Measurements from ENCODE around the gene VAPA. TPM values are rescaled to one million over a fixed set of nuclear protein-coding genes. Genes with fewer than 3 reads are reported as not detected.

The VAPA gene
- 205 TPM for total RNA-seq
- long read RNA-seq, full-length matches to known transcripts = 387 of 414 reads
- long read RNA-seq, partial matches to known transcripts = 1 of 414 reads
- long read RNA-seq, other reads (novel, unspliced or antisense) = 26 of 414 reads

GRCh38 chr18:9913526-9914333 is at the start of gene VAPA:
Gene VAPA, plus strand, starts transcription at chr18:9914016. Its CDS starts 241 bp downstream, at chr18:9914257.
- DNase-seq (peak; percentile 98), ATAC-seq (peak; percentile 96)
- intact Hi-C loops (cut with micrococcal nuclease) = no loop called here

- ATAC-seq = no peak
- intact Hi-C loops (cut with micrococcal nuclease) = no loop called here
- no peak for DNase-seq
These were observed 47.9 kb upstream of the VAPA start for GRCh38 chr18:9865764-9866490.

- no peak for DNase-seq
- intact Hi-C loops (cut with micrococcal nuclease) = no loop called here
- ATAC-seq = no peak
These were observed 47.2 kb upstream of the VAPA start for GRCh38 chr18:9866627-9867026.

- DNase-seq (no peak), ATAC-seq (no peak)
- intact Hi-C loops (cut with micrococcal nuclease) = no loop called here
These were observed 46.7 kb upstream of the VAPA start for GRCh38 chr18:9867071-9867594.

GRCh38 chr18:9868857-9869714 is 44.7 kb upstream of the VAPA start:
- intact Hi-C loops (cut with micrococcal nuclease) = no loop called here
- no peak for ATAC-seq

GRCh38 chr18:9869715-9870430 is 43.9 kb upstream of the VAPA start:
- ATAC-seq = peak; percentile 24
- intact Hi-C loops (cut with micrococcal nuclease) = no loop called here

More at GRCh38 chr18:9868857-9869714, 44.7 kb upstream of the VAPA start:
- no peak for DNase-seq

GRCh38 chr18:9870431-9871008 is 43.3 kb upstream of the VAPA start:
- DNase-seq = no peak
- intact Hi-C loops (cut with micrococcal nuclease) = no loop called here
- ATAC-seq = no peak

More at GRCh38 chr18:9869715-9870430, 43.9 kb upstream of the VAPA start:
- no peak for DNase-seq

- DNase-seq (no peak), ATAC-seq (no peak)
- intact Hi-C loops (cut with micrococcal nuclease) = no loop called here
These were observed 42.5 kb upstream of the VAPA start for GRCh38 chr18:9871244-9871746.

- DNase-seq (no peak), ATAC-seq (peak; percentile 55)
- intact Hi-C loops (cut with micrococcal nuclease) = no loop called here
These were observed 41.0 kb upstream of the VAPA start for GRCh38 chr18:9872823-9873222.

- DNase-seq (no peak), ATAC-seq (no peak)
- intact Hi-C loops (cut with micrococcal nuclease) = no loop called here
These were observed 39.1 kb upstream of the VAPA start for GRCh38 chr18:9874728-9875127.

- ATAC-seq (no peak), DNase-seq (no peak)
- intact Hi-C loops (cut with micrococcal nuclease) = no loop called here
These were observed 37.5 kb upstream of the VAPA start for GRCh38 chr18:9876212-9876866.

GRCh38 chr18:9876867-9877654 is 36.8 kb upstream of the VAPA start:
- intact Hi-C loops (cut with micrococcal nuclease) = no loop called here
- no peak for DNase-seq
- ATAC-seq = peak; percentile 79

GRCh38 chr18:9877655-9878014 is 36.2 kb upstream of the VAPA start:
- intact Hi-C loops (cut with micrococcal nuclease) = no loop called here
- ATAC-seq (no peak), DNase-seq (no peak)

- DNase-seq (no peak), ATAC-seq (no peak)
- intact Hi-C loops (cut with micrococcal nuclease) = no loop called here
These were observed 35.7 kb upstream of the VAPA start for GRCh38 chr18:9878095-9878494.

- ATAC-seq (no peak), DNase-seq (no peak)
- intact Hi-C loops (cut with micrococcal nuclease) = no loop called here
These were observed 35.0 kb upstream of the VAPA start for GRCh38 chr18:9878783-9879242.

- intact Hi-C loops (cut with micrococcal nuclease) = no loop called here
- no peak for ATAC-seq
These were observed 29.7 kb upstream of the VAPA start for GRCh38 chr18:9884090-9884489.

More at GRCh38 chr18:9884090-9884489, 29.7 kb upstream of the VAPA start:
- DNase-seq = no peak
